ENCODE results near the gene APBB2. TPM values are rescaled to one million over a fixed set of nuclear protein-coding genes. Genes with fewer than 3 reads are reported as not detected.
A peak's percentile ranks its signal among the peaks of the same experiment; 100 is the strongest.

APBB2 gene
- total RNA-seq, 4 donors from 2014 or later, result 12.2 to 29.2 (median 20.1) TPM

DNA sequence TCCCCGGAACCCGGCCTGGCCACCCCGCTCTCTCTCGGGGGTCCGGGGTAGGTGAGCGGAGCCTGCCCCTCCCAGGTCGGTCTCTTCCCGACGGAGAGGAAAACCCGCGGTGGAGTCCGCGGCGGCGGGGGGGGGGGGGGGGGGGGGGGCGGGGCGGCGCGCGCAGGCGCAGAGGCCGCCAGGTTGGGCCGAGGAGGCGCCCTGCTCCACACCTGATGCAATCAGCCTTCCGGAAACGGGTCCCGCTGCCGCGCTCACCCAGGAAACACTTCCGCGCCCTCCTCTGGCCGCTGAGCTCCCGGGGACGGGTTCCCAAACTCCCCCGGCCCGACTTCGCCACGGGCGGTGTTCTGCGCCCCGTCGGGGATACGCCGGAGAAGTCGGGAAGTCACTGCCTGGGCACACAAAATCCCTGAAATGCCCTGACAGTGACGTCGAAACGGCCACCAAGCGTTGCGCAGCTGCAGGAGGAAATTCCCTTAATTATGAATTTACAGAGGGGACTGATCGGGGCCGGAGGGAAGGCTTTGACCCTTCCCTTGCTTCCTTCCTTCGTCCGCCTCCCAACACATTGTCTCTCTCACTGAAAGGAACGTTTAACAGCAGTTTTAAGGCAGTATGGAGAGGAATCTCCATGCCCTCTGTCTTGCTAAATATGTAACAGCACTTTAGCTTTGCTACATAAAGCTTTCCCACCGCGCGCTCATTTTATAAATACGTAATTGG, 2.1 kb upstream of the APBB2 start:
- H3K27ac ChIP-seq, result peak overlapping the region; percentile 91 to 94 (median 94)
- peaks cover 0 to 9% (median 0%) of the 10 kb centered on the region in 4 donors for H3K27me3 ChIP-seq
- intact Hi-C loops (cut with DNase I), result loop anchor here (5.0 kb wide), 1 partner anchor 289 kb away; no protein-coding TSS in a partner anchor
- 3 to 7% methylated on average over 9 to 20 of the region's 59 CpGs for WGBS, 2 donors
- TF ChIP-seq CTCF (IDR thresholded peaks at IDR 0.05) (peak in 5 of 6 experiments; percentile 7 to 50 (median 41)), POLR2A (IDR thresholded peaks at IDR 0.05) (peak in 1 of 4 donors; percentile 53)
- H3K36me3 ChIP-seq, result no peaks in the 10 kb centered on the region
- peak overlapping the region; percentile 50 to 82 (median 68) for H3K4me3 ChIP-seq
- no peak for DNase-seq
- no peaks in the 10 kb centered on the region for H3K9me3 ChIP-seq
- peaks cover 0 to 48% (median 14%) of the 10 kb centered on the region in 3 donors for H3K4me1 ChIP-seq

DNA sequence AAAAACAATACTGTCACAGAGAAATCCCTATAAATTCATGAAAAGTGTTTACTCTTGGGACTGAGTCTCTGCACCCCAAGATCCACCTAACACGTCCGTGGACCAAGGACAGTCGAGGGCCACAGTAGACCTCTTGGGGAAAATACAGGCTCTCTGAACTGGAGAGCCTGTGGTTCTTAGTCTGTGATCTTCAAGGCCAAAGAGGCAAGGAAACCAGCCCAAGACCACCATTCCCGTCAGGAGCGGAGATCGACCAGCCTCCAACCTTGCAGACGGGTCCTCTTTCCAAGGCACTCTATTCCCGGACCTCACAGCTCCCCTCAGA, 1.6 kb upstream of the APBB2 start:
- WGBS, 2 donors, result 0 to 40% methylated on average over 2 of the region's 8 CpGs
- Histone ChIP-seq H3K4me3 (peak overlapping the region; percentile 50 to 82 (median 68)), H3K36me3 (no peaks in the 10 kb centered on the region), H3K4me1 (peaks cover 0 to 48% (median 14%) of the 10 kb centered on the region in 3 donors), H3K27ac (peak overlapping the region; percentile 91 to 94 (median 94)), H3K9me3 (no peaks in the 10 kb centered on the region), H3K27me3 (peaks cover 0 to 6% (median 0%) of the 10 kb centered on the region in 4 donors)
- intact Hi-C loops (cut with DNase I), result loop anchor here (5.0 kb wide), 1 partner anchor 289 kb away; no protein-coding TSS in a partner anchor
- no peak for DNase-seq
- TF ChIP-seq POLR2A (IDR thresholded peaks at IDR 0.05), result no peak
- TF ChIP-seq CTCF (IDR thresholded peaks at IDR 0.05), result no peak

DNA sequence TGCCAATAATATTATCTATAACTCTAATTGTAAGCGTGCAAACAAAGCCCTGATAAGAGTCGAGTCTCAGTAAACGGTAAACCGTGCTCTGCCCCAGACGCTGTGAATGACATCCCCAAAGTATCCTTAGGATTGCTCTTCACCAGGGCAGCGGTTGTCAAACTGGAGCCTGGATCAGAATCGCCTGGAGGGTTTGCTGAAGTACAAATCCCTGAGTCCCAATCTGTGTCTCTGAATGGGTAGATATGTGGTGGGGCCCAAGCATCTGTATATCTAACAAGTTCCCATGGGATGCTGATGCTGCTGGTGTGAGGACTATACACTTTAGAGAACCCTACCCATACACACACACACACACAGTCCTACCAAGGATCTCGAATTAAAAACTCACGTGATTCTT, 813 bp upstream of the APBB2 start:
- H3K27ac ChIP-seq, result peak overlapping the region; percentile 78 to 94 (median 92)
- H3K36me3 ChIP-seq, result no peaks in the 10 kb centered on the region
- peaks cover 0 to 48% (median 14%) of the 10 kb centered on the region in 3 donors for H3K4me1 ChIP-seq
- 26 to 45% methylated on average over 6 to 8 of the region's 9 CpGs for WGBS, 2 donors
- no peaks in the 10 kb centered on the region for H3K9me3 ChIP-seq
- peak overlapping the region in 2 of 4 donors; percentile 89 to 96 for H3K4me3 ChIP-seq
- peaks cover 0 to 6% (median 0%) of the 10 kb centered on the region in 4 donors for H3K27me3 ChIP-seq
- no peak for DNase-seq
- intact Hi-C loops (cut with DNase I), result loop anchor here (5.0 kb wide), 1 partner anchor 288 kb away; no protein-coding TSS in a partner anchor
- TF ChIP-seq CTCF (IDR thresholded peaks at IDR 0.05) (no peak), POLR2A (IDR thresholded peaks at IDR 0.05) (no peak)

DNA sequence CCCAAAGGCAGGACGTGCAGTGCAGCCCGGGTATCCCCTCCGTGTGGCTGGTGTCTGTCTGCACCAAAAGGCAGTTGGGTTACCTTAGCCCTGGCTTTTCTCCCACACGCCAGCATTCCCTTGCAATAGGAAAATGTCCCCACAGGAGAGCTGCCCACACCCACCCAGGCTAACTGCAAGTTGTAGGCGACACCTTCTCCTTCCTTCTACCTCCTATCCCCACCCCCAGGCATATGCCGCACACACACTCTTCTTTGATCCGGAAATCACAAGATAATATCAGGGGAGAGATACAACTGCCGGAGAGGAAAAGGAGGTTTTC, 444 bp upstream of the APBB2 start:
- Histone ChIP-seq H3K9me3 (no peaks in the 10 kb centered on the region), H3K4me1 (peaks cover 0 to 48% (median 14%) of the 10 kb centered on the region in 3 donors), H3K36me3 (no peaks in the 10 kb centered on the region), H3K27me3 (peaks cover 0 to 6% (median 0%) of the 10 kb centered on the region in 4 donors), H3K4me3 (peak overlapping the region; percentile 64 to 96 (median 86)), H3K27ac (peak overlapping the region; percentile 78 to 94 (median 92))
- TF ChIP-seq POLR2A (IDR thresholded peaks at IDR 0.05) (no peak), CTCF (IDR thresholded peaks at IDR 0.05) (peak in 1 of 6 experiments; percentile 2)
- no peak for DNase-seq
- 17 to 18% methylated on average over 4 to 5 of the region's 8 CpGs for WGBS, 2 donors
- intact Hi-C loops (cut with DNase I), result loop anchor here (5.0 kb wide), 2 partner anchors 237 to 287 kb away; no protein-coding TSS in a partner anchor

DNA sequence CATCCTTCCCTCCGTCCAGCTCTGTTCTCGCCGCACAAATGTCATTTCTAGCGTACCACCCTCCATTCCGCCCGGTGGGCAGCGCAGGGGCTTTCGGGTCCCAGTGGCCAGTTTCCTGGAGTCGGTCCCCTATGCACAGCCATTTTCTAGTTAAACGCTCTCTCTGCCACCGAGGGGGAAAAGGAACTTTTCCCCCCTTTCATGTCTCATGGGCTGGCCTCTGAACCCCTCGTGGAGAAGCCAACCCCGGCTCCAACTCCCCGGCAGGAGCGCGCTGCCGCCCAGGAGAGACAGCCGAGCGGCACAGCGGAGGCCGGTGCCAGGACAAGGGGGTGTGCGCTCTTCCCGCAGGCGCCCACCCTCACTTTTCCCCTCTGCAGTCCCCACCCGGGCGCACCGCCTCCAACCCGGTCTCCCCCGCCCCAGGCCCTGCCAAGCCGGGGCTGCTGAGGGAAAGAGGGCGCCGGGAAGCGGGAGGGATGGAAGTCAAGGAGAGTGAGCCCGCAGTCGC, 662 bp downstream of the APBB2 start:
- H3K27ac ChIP-seq, result peak overlapping the region; percentile 78 to 94 (median 92)
- H3K36me3 ChIP-seq, result no peaks in the 10 kb centered on the region
- intact Hi-C loops (cut with DNase I), result loop anchor here (5.0 kb wide), 1 partner anchor 236 kb away; no protein-coding TSS in a partner anchor
- H3K27me3 ChIP-seq, result peaks cover 0 to 6% (median 0%) of the 10 kb centered on the region in 4 donors
- TF ChIP-seq CTCF (IDR thresholded peaks at IDR 0.05), result no peak
- no peak for TF ChIP-seq POLR2A (IDR thresholded peaks at IDR 0.05)
- H3K9me3 ChIP-seq, result no peaks in the 10 kb centered on the region
- H3K4me1 ChIP-seq, result peaks cover 0 to 48% (median 14%) of the 10 kb centered on the region in 3 donors
- DNase-seq, result no peak
- 0 to 4% methylated on average over 5 to 8 of the region's 35 CpGs for WGBS, 2 donors
- peak overlapping the region; percentile 64 to 96 (median 86) for H3K4me3 ChIP-seq
